Stimulated activated CD4-positive, alpha-beta T cell treated with anti-CD3 and anti-CD28 coated beads, Interleukin-12 subunit alpha, Interleukin-12 subunit beta, amount 100 ng/mL, for 48 hours (primary cell): Measurements from ENCODE around the gene APOA1.

ENCODE experiments used
- DNase-seq, 3 donors: peaks; one replicate each; pipeline ENCODE4 v3.0.0-alpha.2; 2020; ENCODE audit warnings: low read depth in 2 of 3, low spot score in 1 of 3

Gene APOA1

GRCh38 chr11:116859175-116859574, 21.8 kb upstream of the APOA1 start:
- DNase-seq = no peak

GRCh38 chr11:116857936-116858335, 20.5 kb upstream of the APOA1 start:
- no peak for DNase-seq

GRCh38 chr11:116857316-116857715, 19.9 kb upstream of the APOA1 start:
- DNase-seq = no peak

- DNase-seq = no peak
Observed at GRCh38 chr11:116856423-116856822, 19.0 kb upstream of the APOA1 start.

- no peak for DNase-seq
Observed at GRCh38 chr11:116855413-116855812, 18.0 kb upstream of the APOA1 start.

GRCh38 chr11:116853461-116854073, 16.1 kb upstream of the APOA1 start:
- peak; percentile 32 to 53 (median 45) for DNase-seq

- DNase-seq = no peak
Observed at GRCh38 chr11:116852261-116853031, 15.0 kb upstream of the APOA1 start.

GRCh38 chr11:116851626-116852025, 14.2 kb upstream of the APOA1 start:
- DNase-seq = peak in 2 of 3 donors; percentile 35 to 37

GRCh38 chr11:116849486-116849885, 12.1 kb upstream of the APOA1 start:
- no peak for DNase-seq

- DNase-seq = no peak
Observed at GRCh38 chr11:116849060-116849459, 11.6 kb upstream of the APOA1 start.

- no peak for DNase-seq
Observed at GRCh38 chr11:116847612-116848011, 10.2 kb upstream of the APOA1 start.

- DNase-seq = no peak
Observed at GRCh38 chr11:116844722-116845121, 7.3 kb upstream of the APOA1 start.

GRCh38 chr11:116843661-116844060, 6.2 kb upstream of the APOA1 start:
- DNase-seq = no peak

GRCh38 chr11:116842909-116843308, 5.5 kb upstream of the APOA1 start:
- DNase-seq = no peak

GRCh38 chr11:116842117-116842516, 4.7 kb upstream of the APOA1 start:
- no peak for DNase-seq

GRCh38 chr11:116840746-116841296, 3.4 kb upstream of the APOA1 start:
- DNase-seq = no peak

- DNase-seq = no peak
Observed at GRCh38 chr11:116840224-116840745, 2.9 kb upstream of the APOA1 start.

- DNase-seq = no peak
Observed at GRCh38 chr11:116838321-116839084, 1.1 kb upstream of the APOA1 start.

GRCh38 chr11:116836632-116836991, 810 bp downstream of the APOA1 start:
- DNase-seq = no peak

- DNase-seq = peak; percentile 64 to 69 (median 68)
Observed at GRCh38 chr11:116835791-116836631, 1.4 kb downstream of the APOA1 start.
